ENCODE measurements around the gene CXCL14. TPM values are rescaled to one million over a fixed set of nuclear protein-coding genes. Genes with fewer than 3 reads are reported as not detected.

Gene CXCL14
- total and polyA plus RNA-seq, 2 donors (not counting 1 experiment from before 2014, with no cell fraction given), result 0.17 TPM; not detected in 1

GRCh38 chr5:135599421-135600151 is 20.8 kb upstream of the CXCL14 start:
- no peaks in the 10 kb centered on the region for H3K27me3 ChIP-seq (ENCODE audit: control insufficient read depth, insufficient read depth, low read length)
- no peak overlapping the region for H3K4me2 ChIP-seq (ENCODE audit: extremely low read depth, insufficient read depth, low read length)
- H3K9ac ChIP-seq (ENCODE audit: insufficient read depth, low read length), result no peak overlapping the region
- H3K27ac ChIP-seq (ENCODE audit: insufficient read depth, low read length), result no peak overlapping the region
- TF ChIP-seq CTCF (conservative IDR thresholded peaks at IDR 0.05 in 1 of 2, IDR thresholded peaks at IDR 0.05 in 1 of 2; ENCODE audit: low read depth in 1 of 2, low read length in 2 of 2), result no peak
- no peak for TF ChIP-seq EZH2 (IDR thresholded peaks at IDR 0.05; ENCODE audit: low read length, missing control alignments)
- H3K4me1 ChIP-seq (ENCODE audit: control insufficient read depth, extremely low read depth, insufficient read depth, low read length), result no peaks in the 10 kb centered on the region
- no peak overlapping the region for H3K4me3 ChIP-seq (replicated peaks in 1 of 4; ENCODE audit: control extremely low read depth in 1 of 4, insufficient read depth in 1 of 4, low read depth in 3 of 4, low read length in 4 of 4)
- H4K20me1 ChIP-seq (ENCODE audit: control insufficient read depth, extremely low read depth, insufficient read depth, low read length), result no peaks in the 10 kb centered on the region
- H3K79me2 ChIP-seq (ENCODE audit: control insufficient read depth, insufficient read depth, low read length), result no peaks in the 10 kb centered on the region
- DNase-seq (ENCODE audit: low read depth in 2 of 2), result no peak
- no peaks in the 10 kb centered on the region for H3K9me3 ChIP-seq (ENCODE audit: control insufficient read depth, insufficient read depth, low read depth, low read length)
- no peaks in the 10 kb centered on the region for H3K36me3 ChIP-seq (ENCODE audit: control insufficient read depth, insufficient read depth, low read length)
- H2AFZ ChIP-seq (ENCODE audit: low read length), result no peak overlapping the region

GRCh38 chr5:135598691-135599395 is 20.1 kb upstream of the CXCL14 start:
- H4K20me1 ChIP-seq (ENCODE audit: control insufficient read depth, extremely low read depth, insufficient read depth, low read length), result no peaks in the 10 kb centered on the region

More at GRCh38 chr5:135598691-135599395, 20.1 kb upstream of the CXCL14 start:
- Histone ChIP-seq H3K27ac (ENCODE audit: insufficient read depth, low read length) (no peak overlapping the region), H3K27me3 (ENCODE audit: control insufficient read depth, insufficient read depth, low read length) (no peaks in the 10 kb centered on the region), H3K4me2 (ENCODE audit: extremely low read depth, insufficient read depth, low read length) (no peak overlapping the region), H3K9me3 (ENCODE audit: control insufficient read depth, insufficient read depth, low read depth, low read length) (no peaks in the 10 kb centered on the region), H3K4me3 (replicated peaks in 1 of 4; ENCODE audit: control extremely low read depth in 1 of 4, insufficient read depth in 1 of 4, low read depth in 3 of 4, low read length in 4 of 4) (no peak overlapping the region), H2AFZ (ENCODE audit: low read length) (no peak overlapping the region), H3K9ac (ENCODE audit: insufficient read depth, low read length) (no peak overlapping the region), H3K4me1 (ENCODE audit: control insufficient read depth, extremely low read depth, insufficient read depth, low read length) (no peaks in the 10 kb centered on the region), H3K79me2 (ENCODE audit: control insufficient read depth, insufficient read depth, low read length) (no peaks in the 10 kb centered on the region), H3K36me3 (ENCODE audit: control insufficient read depth, insufficient read depth, low read length) (no peaks in the 10 kb centered on the region)
- no peak for DNase-seq (ENCODE audit: low read depth in 2 of 2)
- TF ChIP-seq CTCF (conservative IDR thresholded peaks at IDR 0.05 in 1 of 2, IDR thresholded peaks at IDR 0.05 in 1 of 2; ENCODE audit: low read depth in 1 of 2, low read length in 2 of 2) (no peak), EZH2 (IDR thresholded peaks at IDR 0.05; ENCODE audit: low read length, missing control alignments) (no peak)

All from fibroblast of lung (primary cell).